WTC11 (cell line): ENCODE measurements around the gene GABRR3. TPM values are rescaled to one million over a fixed set of nuclear protein-coding genes. Genes with fewer than 3 reads are reported as not detected.

Source experiments
- ATAC-seq: fragments of 200-7000 bp; cut with Tn5 transposase; 2 replicates; pipeline ENCODE4 v1.10.0; 2021; ENCODE audit warnings: mild to moderate bottlenecking, moderate library complexity
- CTCF ChIA-PET: fragments of 300-600 bp; sonication (Branson Sonifier 250); formaldehyde crosslinking; loops from one replicate; lab custom pipeline; 2021; ENCODE audit warnings: antibody characterized with exemption; lab: Charles Lee
- POLR2A ChIA-PET: fragments of 350-600 bp; sonication (Branson Sonifier 250); formaldehyde crosslinking; loops from one replicate; lab custom pipeline; 2021; ENCODE audit warnings: antibody characterized with exemption; lab: Charles Lee
- DNase-seq: peaks from one replicate; pipeline ENCODE4 v3.0.0; 2021; ENCODE audit warnings: low spot score
- H3K27ac Mint-ChIP-seq: 2 replicates; pipeline ENCODE4 v1.8.0; 2021; ENCODE audit warnings: mixed read lengths
- H3K27me3 Mint-ChIP-seq: 2 replicates; pipeline ENCODE4 v1.8.0; 2021; ENCODE audit warnings: low read depth, mild to moderate bottlenecking, moderate library complexity, mixed read lengths
- H3K36me3 Mint-ChIP-seq: 2 replicates; pipeline ENCODE4 v1.8.0; 2021; ENCODE audit warnings: mixed read lengths
- H3K4me1 Mint-ChIP-seq: 2 replicates; pipeline ENCODE4 v1.8.0; 2022; ENCODE audit warnings: mixed read lengths
- H3K4me3 Mint-ChIP-seq: 2 replicates; pipeline ENCODE4 v1.8.0; 2021; ENCODE audit warnings: mild to moderate bottlenecking, moderate library complexity, mixed read lengths
- H3K9me3 Mint-ChIP-seq: 2 replicates; pipeline ENCODE4 v1.8.0; 2021; ENCODE audit warnings: mixed read lengths
- FOXK1 ChIP-seq: sonication (generic); formaldehyde crosslinking; IDR thresholded peaks from 2 replicates; pipeline ENCODE4 v1.8.0; 2022; ENCODE audit warnings: mild to moderate bottlenecking, moderate library complexity, missing genetic modification reagents
- NFATC4 ChIP-seq: fragments of 250-450 bp; sonication (Bioruptor Pico); IDR thresholded peaks from 2 replicates; pipeline ENCODE4 v1.9.0; 2021; ENCODE audit warnings: mild to moderate bottlenecking
- OVOL2 ChIP-seq: fragments of 250-450 bp; sonication (Bioruptor Pico); IDR thresholded peaks from 2 replicates; pipeline ENCODE4 v1.9.0; 2021; ENCODE audit warnings: mild to moderate bottlenecking, borderline replicate concordance
- STAT6 ChIP-seq: sonication (generic); formaldehyde crosslinking; conservative IDR thresholded peaks from 2 replicates; pipeline ENCODE4 v1.8.1; 2023; ENCODE audit warnings: mild to moderate bottlenecking, low read depth, missing genetic modification reagents, moderate library complexity
- TEAD4 ChIP-seq: sonication (generic); formaldehyde crosslinking; IDR thresholded peaks from 2 replicates; pipeline ENCODE4 v1.8.0; 2022; ENCODE audit warnings: mild to moderate bottlenecking, missing genetic modification reagents
- TP53 ChIP-seq: sonication (generic); formaldehyde crosslinking; IDR thresholded peaks from 2 replicates; pipeline ENCODE4 v1.8.1; 2023; ENCODE audit warnings: mild to moderate bottlenecking, missing genetic modification reagents
- USF2 ChIP-seq: sonication (generic); formaldehyde crosslinking; IDR thresholded peaks from 2 replicates; pipeline ENCODE4 v1.8.1; 2023; ENCODE audit warnings: mild to moderate bottlenecking, missing genetic modification reagents, moderate library complexity
- ZMAT4 ChIP-seq: fragments of 250-450 bp; sonication (Bioruptor Pico); IDR thresholded peaks from 2 replicates; pipeline ENCODE4 v1.9.0; 2021; ENCODE audit warnings: mild to moderate bottlenecking
- ZNF263 ChIP-seq: sonication (generic); formaldehyde crosslinking; IDR thresholded peaks from 2 replicates; pipeline ENCODE4 v1.8.1; 2022; ENCODE audit warnings: low read depth, mild to moderate bottlenecking, moderate library complexity, missing genetic modification reagents
- ZNF281 ChIP-seq: sonication (generic); formaldehyde crosslinking; IDR thresholded peaks from 2 replicates; pipeline ENCODE4 v1.8.0; 2023; ENCODE audit warnings: mild to moderate bottlenecking, missing genetic modification reagents
- total RNA-seq: library from RNA; stranded (reverse); gene quantifications from 3 replicates; pipeline ENCODE4 v1.2.3, GENCODE V29; 2021

GABRR3 gene
- total RNA-seq, 1 experiment from 2014 or later: not detected

GRCh38 chr3:97937205-97937604 lies 97.9 kb downstream of the GABRR3 start (continued):
- no peak for TF ChIP-seq USF2
- no peak for TF ChIP-seq FOXK1 (CRISPR knock-in tag)

GRCh38 chr3:97935842-97936241 lies 99.3 kb downstream of the GABRR3 start:
- ATAC-seq (no peak), DNase-seq (no peak)
- Mint-ChIP-seq H3K27ac (no peak overlapping the region), H3K9me3 (no peaks in the 10 kb centered on the region), H3K36me3 (peaks cover 17% of the 10 kb centered on the region), H3K4me3 (no peak overlapping the region), H3K4me1 (no peaks in the 10 kb centered on the region), H3K27me3 (no peaks in the 10 kb centered on the region)
- POLR2A ChIA-PET: no interaction called here
- CTCF ChIA-PET: no interaction called here
- TF ChIP-seq ZNF281 (CRISPR knock-in tag): no peak
- no peak for TF ChIP-seq ZMAT4 (CRISPR knock-in tag)
- TF ChIP-seq STAT6 (CRISPR knock-in tag): no peak
- TF ChIP-seq ZNF263 (CRISPR knock-in tag): no peak
- no peak for TF ChIP-seq TEAD4
- TF ChIP-seq TP53 (CRISPR knock-in tag): no peak
- no peak for TF ChIP-seq FOXK1 (CRISPR knock-in tag)
- no peak for TF ChIP-seq NFATC4
- no peak for TF ChIP-seq OVOL2

Other genes with a start within 250 kb of the GABRR3 start
- gene CRYBG3, start 213.3 kb downstream of the GABRR3 start, total RNA-seq: 12.6 to 13.6 TPM (median 13.3 TPM) in 3 replicates
- gene RIOX2, start 62.9 kb downstream of the GABRR3 start, total RNA-seq: 8.7 to 11.0 TPM (median 8.7 TPM) in 3 replicates
- not detected in 3 replicates for gene OR5AC2, start 51.9 kb upstream of the GABRR3 start, total RNA-seq
- gene OR5H1, start 95.4 kb upstream of the GABRR3 start, total RNA-seq: 0.02 TPM in 1 of 3 replicates, not detected in the others
- not detected in 3 replicates for gene OR5H14, start 112.2 kb upstream of the GABRR3 start, total RNA-seq
- not detected in 3 replicates for gene OR5H15, start 131.4 kb upstream of the GABRR3 start, total RNA-seq
- gene OR5H6, start 228.9 kb upstream of the GABRR3 start, total RNA-seq: not detected in 3 replicates
- not detected in 3 replicates for gene OR5H2, start 247.2 kb upstream of the GABRR3 start, total RNA-seq